Measurements from ENCODE around the gene ELAVL2. TPM values are rescaled to one million over a fixed set of nuclear protein-coding genes. Genes with fewer than 3 reads are reported as not detected.

Gene ELAVL2
- total and polyA plus RNA-seq, 2 donors (not counting 3 experiments of a cell fraction or from before 2014, with no cell fraction given), result 0.06 to 0.20 TPM

GRCh38 chr9:23750808-23751207 is 75.2 kb downstream of the ELAVL2 start:
- no peak overlapping the region for H3K27ac ChIP-seq (ENCODE audit: insufficient read depth, low read depth, low read length)
- no peak overlapping the region for H2AFZ ChIP-seq (ENCODE audit: low read depth, low read length)
- no peak for DNase-seq (ENCODE audit: low read depth, low spot score)
- H3K4me2 ChIP-seq (ENCODE audit: insufficient read depth, low read length), result no peak overlapping the region
- ChIA-PET POLR2A (no interaction called here), CTCF (no interaction called here)
- no peak overlapping the region for H3K9ac ChIP-seq (replicated peaks; ENCODE audit: extremely low read depth, insufficient read depth, low read length)
- H3K9me1 ChIP-seq (replicated peaks; ENCODE audit: control insufficient read depth, extremely low read depth, insufficient read depth, low read length), result no peaks in the 10 kb centered on the region
- no peaks in the 10 kb centered on the region for H3K4me1 ChIP-seq (ENCODE audit: control insufficient read depth, extremely low read depth, insufficient read depth, low read length)
- BruUV-seq (replicated peaks), result no TSS peak
- intact Hi-C loops (cut with micrococcal nuclease), result no loop called here
- H4K20me1 ChIP-seq (replicated peaks; ENCODE audit: control insufficient read depth, extremely low read depth, insufficient read depth, low read length), result no peaks in the 10 kb centered on the region
- H3K9me3 ChIP-seq (replicated peaks; ENCODE audit: control insufficient read depth, insufficient read depth, low read length), result no peaks in the 10 kb centered on the region
- no peak for FAIRE-seq
- dilution Hi-C loops (cut with MboI; ENCODE audit: extremely low pct_ligation_motif_present, low sequenced_read_pairs), result no loop called here
- no peaks in the 10 kb centered on the region for H3K79me2 ChIP-seq (ENCODE audit: control insufficient read depth, insufficient read depth, low read length)
- TF ChIP-seq POLR2AphosphoS5 (IDR thresholded peaks at IDR 0.05; ENCODE audit: insufficient read depth, low read depth, low read length), result no peak
- TF ChIP-seq POLR2A (IDR thresholded peaks at IDR 0.05; ENCODE audit: low read depth, low read length), result no peak
- no peak for TF ChIP-seq MAX (IDR thresholded peaks at IDR 0.05; ENCODE audit: insufficient read depth, insufficient read length)
- no peak for TF ChIP-seq JUN (IDR thresholded peaks at IDR 0.05; ENCODE audit: borderline replicate concordance, insufficient read depth, insufficient read length, low read depth)
- TF ChIP-seq GATA2 (IDR thresholded peaks at IDR 0.05; ENCODE audit: insufficient read depth, insufficient read length, low read depth, low read length), result no peak
- TF ChIP-seq FOS (IDR thresholded peaks at IDR 0.05; ENCODE audit: borderline replicate concordance, insufficient read depth, low read length), result no peak
- no peak for TF ChIP-seq EZH2 (IDR thresholded peaks at IDR 0.05; ENCODE audit: borderline replicate concordance, low read depth, low read length, severe bottlenecking)
- no peak for TF ChIP-seq MYC (IDR thresholded peaks at IDR 0.05; ENCODE audit: low read depth, low read length)
- TF ChIP-seq CTCF (IDR thresholded peaks at IDR 0.05; ENCODE audit: extremely low read depth in 1 of 2, insufficient read depth in 1 of 2, low read depth in 1 of 2, low read length in 2 of 2), result no peak
- H3K36me3 ChIP-seq (ENCODE audit: control insufficient read depth in 2 of 2, extremely low read depth in 1 of 2, insufficient read depth in 2 of 2, low read length in 2 of 2), result no peaks in the 10 kb centered on the region
- no peaks in the 10 kb centered on the region for H3K27me3 ChIP-seq (ENCODE audit: control insufficient read depth in 2 of 2, insufficient read depth in 2 of 2, low read length in 2 of 2)
- H3K4me3 ChIP-seq (replicated peaks in 1 of 3; ENCODE audit: insufficient read depth in 1 of 3, low read depth in 1 of 3, low read length in 3 of 3), result no peak overlapping the region

All from endothelial cell of umbilical vein (primary cell).